GM21360 (cell line): ENCODE measurements around the gene CMTM5.
"Not testable (repeated sequence)": the region's sequence is repeated elsewhere in the genome, so short reads cannot be mapped to it uniquely, and the experiment has no call there.

ENCODE experiments used
- ATAC-seq: cut with Tn5 transposase; IDR thresholded peaks from one replicate; pipeline ENCODE4 v1.9.1; 2021; ENCODE audit warnings: mild to moderate bottlenecking, moderate library complexity; ENCODE audit not compliant: unreplicated experiment

CMTM5 gene

GRCh38 chr14:23411563-23412525 is 35.0 kb downstream of the CMTM5 start:
- ATAC-seq, result no peak

DNA sequence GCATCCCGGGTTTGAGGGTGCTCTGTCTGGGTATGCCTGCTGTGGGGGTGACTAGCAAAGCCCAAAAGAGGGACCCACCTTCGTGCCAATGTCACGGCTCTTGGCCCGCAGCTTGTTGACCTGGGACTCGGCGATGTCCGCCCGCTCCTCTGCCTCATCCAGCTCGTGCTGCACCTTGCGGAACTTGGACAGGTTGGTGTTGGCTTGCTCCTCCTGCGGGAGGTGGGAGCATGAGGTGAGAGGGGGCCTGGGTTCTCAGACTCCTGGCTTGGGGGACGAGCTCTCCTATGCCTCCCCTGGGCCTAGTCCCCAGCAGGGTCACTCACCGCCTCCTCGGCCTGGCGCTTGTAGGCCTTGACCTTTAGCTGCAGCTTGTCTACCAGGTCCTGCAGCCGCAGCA is 36.8 kb downstream of the CMTM5 start:
- no peak for ATAC-seq

- no peak for ATAC-seq
Measured at GRCh38 chr14:23414254-23414653, 37.4 kb downstream of the CMTM5 start.

DNA sequence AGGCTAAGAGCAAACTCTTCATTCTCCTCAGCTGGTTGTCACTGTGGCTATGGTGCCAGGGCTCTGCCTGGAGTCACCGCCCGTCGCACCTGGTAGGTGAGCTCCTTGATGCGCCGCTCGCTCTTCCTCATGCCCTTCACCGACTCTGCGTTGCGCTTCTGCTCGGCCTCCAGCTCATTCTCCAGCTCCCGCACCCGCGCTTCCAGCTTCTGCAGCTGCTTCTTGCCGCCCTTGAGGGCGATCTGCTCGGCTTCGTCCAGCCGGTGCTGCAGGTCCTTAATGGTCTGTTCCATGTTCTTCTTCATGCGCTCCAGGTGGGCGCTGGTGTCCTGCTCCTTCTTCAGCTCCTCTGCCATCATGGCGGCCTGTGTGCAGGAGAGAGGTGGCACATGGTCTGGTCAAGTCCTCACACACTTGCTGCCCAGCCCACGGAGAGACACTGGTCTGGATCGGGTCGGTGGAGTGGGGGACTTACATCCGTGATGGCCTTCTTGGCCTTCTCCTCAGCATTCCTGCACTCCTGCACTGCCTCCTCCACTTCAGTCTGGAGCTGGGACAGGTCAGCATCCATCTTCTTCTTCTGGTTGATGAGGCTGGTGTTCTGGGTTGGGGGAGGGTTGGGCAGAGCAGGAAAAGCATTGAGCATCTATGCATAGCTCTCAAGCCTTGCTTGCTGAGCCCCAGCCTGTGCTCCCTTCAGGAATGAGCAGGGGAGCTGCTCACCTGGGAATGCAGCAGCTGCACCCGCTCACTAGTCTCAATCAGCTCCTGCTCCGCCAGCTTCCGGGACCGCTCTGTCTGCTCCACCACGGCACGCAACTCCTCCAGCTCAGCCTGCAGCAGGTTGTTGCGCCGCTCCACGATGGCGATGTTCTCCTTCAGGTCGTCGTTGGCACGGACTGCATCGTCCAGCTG is 38.3 kb downstream of the CMTM5 start:
- no peak for ATAC-seq

DNA sequence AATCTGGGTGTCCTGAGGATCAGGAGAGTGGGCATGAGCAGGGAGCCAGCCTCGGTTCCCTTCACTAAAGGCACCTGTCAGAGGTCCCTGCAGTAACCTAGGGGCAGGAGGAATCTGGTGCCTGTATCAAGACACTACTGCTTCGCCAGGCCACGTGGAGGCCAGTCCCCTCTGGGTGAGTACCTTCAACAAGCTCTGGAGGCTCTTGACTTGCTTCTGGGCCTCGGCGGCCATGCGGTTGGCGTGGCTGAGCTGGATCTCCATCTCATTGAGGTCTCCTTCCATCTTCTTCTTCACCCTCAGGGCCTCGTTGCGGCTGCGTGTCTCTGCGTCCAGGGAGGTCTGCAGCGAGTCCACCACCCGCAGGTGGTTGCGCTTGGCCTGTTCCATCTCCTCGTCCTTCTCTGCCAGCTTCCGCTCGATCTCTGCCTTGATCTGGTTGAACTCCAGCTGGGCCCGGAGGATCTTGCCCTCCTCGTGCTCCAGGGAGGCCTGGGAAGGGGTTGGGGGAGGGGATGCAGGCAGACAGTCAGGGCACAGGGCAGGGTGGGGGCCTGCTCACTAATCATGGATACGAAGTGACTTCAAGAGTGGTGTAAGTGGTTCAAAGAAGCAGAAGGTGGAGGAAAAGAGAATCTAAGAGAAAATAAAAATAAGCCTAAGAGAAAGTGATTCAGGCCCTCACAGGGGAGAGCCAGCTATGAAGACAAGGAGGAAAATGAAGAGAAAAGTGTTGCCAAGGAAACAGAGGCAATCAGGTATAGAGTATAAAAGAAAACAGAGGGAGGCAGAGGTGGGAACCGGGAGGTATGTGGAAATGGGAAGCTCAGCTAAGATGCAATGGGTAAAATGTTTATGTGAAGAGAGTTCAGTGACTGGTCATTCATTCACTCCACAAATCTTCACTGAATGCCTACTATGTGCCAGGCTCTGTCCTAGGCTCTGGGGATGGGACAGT is 39.3 kb downstream of the CMTM5 start:
- ATAC-seq, result no peak

DNA sequence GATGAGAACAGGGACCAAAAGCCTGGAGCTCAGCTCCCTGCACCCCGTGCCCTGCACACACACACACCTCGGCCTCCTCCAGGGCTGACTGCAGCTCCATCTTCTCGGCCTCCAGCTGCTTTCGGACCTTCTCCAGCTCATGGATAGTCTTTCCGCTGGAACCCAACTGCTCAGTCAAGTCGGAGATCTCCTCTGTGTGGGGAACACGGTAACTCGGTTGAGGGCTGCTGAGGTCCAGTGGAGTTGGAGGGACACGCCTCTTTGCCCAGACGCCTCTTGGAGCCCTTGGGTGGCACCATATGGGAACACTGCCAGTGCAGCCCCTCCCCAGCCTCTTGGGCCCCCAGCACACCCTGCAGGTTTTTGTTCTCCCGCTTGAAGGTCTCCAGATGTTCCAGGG is 40.0 kb downstream of the CMTM5 start:
- ATAC-seq, result no peak

GRCh38 chr14:23417269-23417668 is 40.4 kb downstream of the CMTM5 start:
- ATAC-seq, result not testable (repeated sequence)

GRCh38 chr14:23418021-23418420 is 41.2 kb downstream of the CMTM5 start:
- no peak for ATAC-seq

DNA sequence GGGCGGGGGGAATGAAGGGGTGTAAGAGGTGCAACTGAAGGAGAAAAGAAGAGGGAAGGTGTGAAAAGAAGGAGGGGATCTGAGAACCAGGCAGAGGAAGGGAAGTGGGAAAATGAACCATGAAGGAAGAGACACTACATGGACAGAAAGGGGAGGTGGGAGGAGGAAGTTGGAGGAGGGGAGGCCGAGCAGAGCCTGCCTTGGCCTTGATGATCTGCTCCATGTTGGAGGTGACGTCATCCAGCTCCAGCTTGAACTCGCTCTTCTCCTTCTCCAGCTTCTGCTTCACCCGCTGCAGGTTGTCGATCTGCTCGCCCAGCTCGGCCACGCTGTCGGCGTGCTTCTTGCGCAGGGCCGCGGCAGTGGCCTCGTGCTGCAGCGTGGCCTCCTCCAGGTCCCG is 42.8 kb downstream of the CMTM5 start:
- not testable (repeated sequence) for ATAC-seq

GRCh38 chr14:23421594-23421993 is 44.7 kb downstream of the CMTM5 start:
- ATAC-seq, result no peak

DNA sequence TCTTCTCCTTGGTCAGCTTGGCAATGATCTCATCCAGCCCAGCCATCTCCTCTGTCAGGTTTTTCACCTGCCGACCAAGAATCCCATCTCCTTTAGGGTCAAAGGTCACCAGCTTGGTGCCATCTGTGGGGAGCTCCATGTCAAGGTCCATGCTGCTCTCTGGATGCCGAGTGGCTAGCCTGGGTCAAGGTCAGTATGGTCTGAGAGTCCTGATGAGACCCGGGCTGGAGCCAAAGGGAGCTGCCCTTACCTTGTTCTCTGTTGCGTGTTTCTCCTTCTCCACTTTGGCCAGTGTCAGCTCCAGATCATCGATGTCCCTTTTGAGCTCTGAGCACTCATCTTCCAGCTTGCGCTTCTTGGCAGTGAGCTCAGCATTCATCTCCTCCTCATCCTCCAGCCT is 46.8 kb downstream of the CMTM5 start:
- ATAC-seq, result no peak

GRCh38 chr14:23425169-23425568 is 48.3 kb downstream of the CMTM5 start:
- ATAC-seq, result no peak

DNA sequence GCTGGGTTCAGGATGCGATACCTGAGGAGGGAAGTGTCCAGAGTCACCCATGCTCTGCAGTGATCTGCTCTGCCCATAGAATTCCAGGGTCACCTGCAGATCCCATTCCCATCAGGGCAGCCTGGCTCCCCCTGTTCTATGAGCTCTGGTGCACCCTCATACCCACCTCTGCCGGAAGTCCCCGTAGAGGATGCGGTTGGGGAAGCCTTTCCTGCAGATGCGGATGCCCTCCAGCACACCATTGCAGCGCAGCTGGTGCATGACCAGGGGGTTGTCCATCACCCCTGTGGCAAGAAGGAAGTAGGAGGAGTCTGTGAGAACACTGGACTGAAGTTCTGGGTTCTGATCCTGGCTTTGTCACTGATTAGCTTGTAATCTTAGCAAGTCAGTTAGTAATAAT is 49.0 kb downstream of the CMTM5 start:
- ATAC-seq, result not testable (repeated sequence)

DNA sequence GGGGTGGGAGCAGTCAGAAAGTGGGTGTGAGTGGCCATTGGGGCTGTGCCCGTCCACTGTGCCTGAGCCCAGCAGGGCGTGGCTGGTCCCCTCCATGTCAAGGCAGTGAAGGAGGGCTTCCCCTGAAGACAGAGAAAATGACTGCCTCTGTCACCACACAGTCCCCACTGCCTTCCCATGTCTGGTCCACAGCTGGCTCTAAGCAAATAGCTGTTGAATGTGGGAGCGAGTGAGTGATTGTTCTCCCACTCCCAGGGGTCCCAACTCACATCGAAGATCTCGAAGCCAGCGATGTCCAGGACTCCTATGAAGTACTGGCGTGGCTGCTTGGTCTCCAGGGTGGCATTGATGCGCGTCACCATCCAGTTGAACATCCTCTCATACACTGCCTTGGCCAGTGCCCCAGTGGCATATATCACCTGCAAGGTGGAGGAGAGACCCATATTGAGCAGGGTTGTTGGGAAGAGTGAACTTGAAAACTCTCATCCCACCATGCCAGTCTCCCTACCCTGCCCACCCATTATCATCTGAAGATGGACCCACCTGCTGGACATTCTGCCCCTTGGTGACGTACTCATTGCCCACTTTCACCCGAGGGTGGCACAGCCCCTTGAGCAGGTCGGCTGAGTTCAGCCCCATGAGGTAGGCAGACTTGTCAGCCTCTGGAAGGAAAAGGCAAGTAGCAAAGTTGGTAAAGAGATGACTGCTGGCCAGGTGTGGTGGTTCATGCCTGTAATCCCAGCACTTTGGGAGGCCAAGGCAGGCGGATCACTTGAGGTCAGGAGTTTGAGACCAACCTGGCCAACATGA is 52.0 kb downstream of the CMTM5 start:
- ATAC-seq, result no peak
